Lower leg skin (tissue), 3 donors: ENCODE results near the gene THRA.

Experiments
- POLR2A ChIP-seq, 2 donors: fragments of 450-650 bp; IDR thresholded peaks; one replicate each; pipeline ENCODE4 v1.6.1; 2016 to 2017; ENCODE audit warnings: antibody characterized with exemption in 2 of 2, mild to moderate bottlenecking in 1 of 2, moderate library complexity in 1 of 2
- TF ChIP-seq, protein P1 (sequence below), 3 donors: fragments of 450-650 bp; IDR thresholded peaks; one replicate each; pipeline ENCODE4 v1.5.1; 2016; ENCODE audit warnings: antibody characterized with exemption in 3 of 3, mild to moderate bottlenecking in 3 of 3, moderate library complexity in 2 of 3

- TF ChIP-seq POLR2A (IDR thresholded peaks at IDR 0.05), result no peak
- TF ChIP-seq, protein P1, sequence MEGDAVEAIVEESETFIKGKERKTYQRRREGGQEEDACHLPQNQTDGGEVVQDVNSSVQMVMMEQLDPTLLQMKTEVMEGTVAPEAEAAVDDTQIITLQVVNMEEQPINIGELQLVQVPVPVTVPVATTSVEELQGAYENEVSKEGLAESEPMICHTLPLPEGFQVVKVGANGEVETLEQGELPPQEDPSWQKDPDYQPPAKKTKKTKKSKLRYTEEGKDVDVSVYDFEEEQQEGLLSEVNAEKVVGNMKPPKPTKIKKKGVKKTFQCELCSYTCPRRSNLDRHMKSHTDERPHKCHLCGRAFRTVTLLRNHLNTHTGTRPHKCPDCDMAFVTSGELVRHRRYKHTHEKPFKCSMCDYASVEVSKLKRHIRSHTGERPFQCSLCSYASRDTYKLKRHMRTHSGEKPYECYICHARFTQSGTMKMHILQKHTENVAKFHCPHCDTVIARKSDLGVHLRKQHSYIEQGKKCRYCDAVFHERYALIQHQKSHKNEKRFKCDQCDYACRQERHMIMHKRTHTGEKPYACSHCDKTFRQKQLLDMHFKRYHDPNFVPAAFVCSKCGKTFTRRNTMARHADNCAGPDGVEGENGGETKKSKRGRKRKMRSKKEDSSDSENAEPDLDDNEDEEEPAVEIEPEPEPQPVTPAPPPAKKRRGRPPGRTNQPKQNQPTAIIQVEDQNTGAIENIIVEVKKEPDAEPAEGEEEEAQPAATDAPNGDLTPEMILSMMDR (IDR thresholded peaks at IDR 0.05), result no peak
Observed at GRCh38 chr17:40087049-40087794, 24.5 kb downstream of the THRA start.
